ENCODE results near the gene ISM1. TPM values are rescaled to one million over a fixed set of nuclear protein-coding genes. Genes with fewer than 3 reads are reported as not detected.

Gene ISM1
- total and polyA plus RNA-seq, 3 donors from 2014 or later, result 0.50 to 1.3 (median 0.55) TPM

DNA sequence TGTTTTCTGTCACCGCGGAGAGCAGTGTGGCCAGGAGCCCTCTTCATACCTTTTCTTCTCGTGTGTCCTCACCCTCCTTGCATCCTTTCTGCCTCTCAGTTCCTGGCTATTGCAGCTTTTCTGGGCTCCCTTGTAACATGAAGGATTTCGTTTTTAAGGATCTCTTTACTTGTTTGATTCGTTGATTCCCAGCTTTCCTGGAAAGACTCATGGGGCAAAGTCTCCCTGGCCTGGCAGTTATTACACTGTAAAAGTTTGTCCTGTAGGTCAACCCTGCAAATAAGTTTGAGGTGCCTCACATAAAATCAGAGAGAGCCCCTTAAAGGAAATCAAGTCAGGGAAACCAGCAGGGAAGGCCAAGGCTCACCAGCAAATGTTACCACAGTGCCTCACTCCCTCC is 70.1 kb downstream of the ISM1 start:
- TF ChIP-seq POLR2A (IDR thresholded peaks at IDR 0.05), result no peak
- TF ChIP-seq, protein P1, sequence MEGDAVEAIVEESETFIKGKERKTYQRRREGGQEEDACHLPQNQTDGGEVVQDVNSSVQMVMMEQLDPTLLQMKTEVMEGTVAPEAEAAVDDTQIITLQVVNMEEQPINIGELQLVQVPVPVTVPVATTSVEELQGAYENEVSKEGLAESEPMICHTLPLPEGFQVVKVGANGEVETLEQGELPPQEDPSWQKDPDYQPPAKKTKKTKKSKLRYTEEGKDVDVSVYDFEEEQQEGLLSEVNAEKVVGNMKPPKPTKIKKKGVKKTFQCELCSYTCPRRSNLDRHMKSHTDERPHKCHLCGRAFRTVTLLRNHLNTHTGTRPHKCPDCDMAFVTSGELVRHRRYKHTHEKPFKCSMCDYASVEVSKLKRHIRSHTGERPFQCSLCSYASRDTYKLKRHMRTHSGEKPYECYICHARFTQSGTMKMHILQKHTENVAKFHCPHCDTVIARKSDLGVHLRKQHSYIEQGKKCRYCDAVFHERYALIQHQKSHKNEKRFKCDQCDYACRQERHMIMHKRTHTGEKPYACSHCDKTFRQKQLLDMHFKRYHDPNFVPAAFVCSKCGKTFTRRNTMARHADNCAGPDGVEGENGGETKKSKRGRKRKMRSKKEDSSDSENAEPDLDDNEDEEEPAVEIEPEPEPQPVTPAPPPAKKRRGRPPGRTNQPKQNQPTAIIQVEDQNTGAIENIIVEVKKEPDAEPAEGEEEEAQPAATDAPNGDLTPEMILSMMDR (IDR thresholded peaks at IDR 0.05), result no peak
- no peaks in the 10 kb centered on the region for H3K27me3 ChIP-seq
- H3K4me3 ChIP-seq, result no peak overlapping the region
- intact Hi-C loops (cut with DNase I; ENCODE audit: low total_unique reads), result no loop called here
- H3K4me1 ChIP-seq, result no peaks in the 10 kb centered on the region
- H3K36me3 ChIP-seq (ENCODE audit: low read depth, missing control alignments), result no peaks in the 10 kb centered on the region
- H3K27ac ChIP-seq, result no peak overlapping the region
- no peaks in the 10 kb centered on the region for H3K9me3 ChIP-seq
- WGBS, 2 donors, result 83 to 91% methylated on average over 5 of the region's 5 CpGs
- DNase-seq, result no peak

DNA sequence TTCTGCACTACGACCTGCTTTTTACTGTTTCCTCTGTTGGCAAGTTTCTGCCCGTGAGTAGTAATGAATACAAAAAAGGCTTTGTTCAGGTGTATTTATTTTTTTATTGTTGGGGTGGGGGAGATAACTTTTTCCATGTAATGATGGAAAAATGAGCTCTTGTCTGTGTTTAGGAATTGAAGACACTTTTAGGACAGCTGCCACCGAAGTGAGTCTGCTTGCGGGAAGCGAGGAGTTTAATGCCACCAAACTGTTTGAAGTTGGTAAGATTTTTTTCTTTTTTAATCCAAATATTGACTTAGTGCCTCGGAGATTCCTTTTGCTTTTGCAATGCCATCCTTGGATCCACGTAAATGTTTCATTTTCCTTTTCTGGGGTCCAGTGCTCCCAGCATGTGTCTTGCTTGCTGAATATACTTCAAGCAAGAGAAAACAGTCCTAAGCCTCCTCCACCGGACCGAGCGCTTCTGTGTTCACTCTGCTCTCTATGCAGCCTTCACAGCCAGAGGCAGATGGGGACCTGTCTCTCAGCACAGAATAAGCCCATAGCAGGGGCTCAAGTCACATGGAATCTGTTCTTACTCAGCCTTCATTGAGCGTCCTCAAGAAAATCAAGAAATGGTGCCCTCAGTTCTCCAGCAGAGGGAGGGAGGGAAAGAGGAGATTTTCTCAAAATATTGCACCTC is 71.3 kb downstream of the ISM1 start:
- H3K27ac ChIP-seq, result no peak overlapping the region
- TF ChIP-seq, protein P1 (IDR thresholded peaks at IDR 0.05), result no peak
- no peak for TF ChIP-seq POLR2A (IDR thresholded peaks at IDR 0.05)
- no peak for DNase-seq
- no peak overlapping the region for H3K4me3 ChIP-seq
- WGBS, 2 donors, result 81 to 82% methylated on average over 11 of the region's 11 CpGs
- H3K36me3 ChIP-seq (ENCODE audit: low read depth, missing control alignments), result no peaks in the 10 kb centered on the region
- H3K27me3 ChIP-seq, result no peaks in the 10 kb centered on the region
- H3K4me1 ChIP-seq, result no peaks in the 10 kb centered on the region
- no peaks in the 10 kb centered on the region for H3K9me3 ChIP-seq
- intact Hi-C loops (cut with DNase I; ENCODE audit: low total_unique reads), result no loop called here

DNA sequence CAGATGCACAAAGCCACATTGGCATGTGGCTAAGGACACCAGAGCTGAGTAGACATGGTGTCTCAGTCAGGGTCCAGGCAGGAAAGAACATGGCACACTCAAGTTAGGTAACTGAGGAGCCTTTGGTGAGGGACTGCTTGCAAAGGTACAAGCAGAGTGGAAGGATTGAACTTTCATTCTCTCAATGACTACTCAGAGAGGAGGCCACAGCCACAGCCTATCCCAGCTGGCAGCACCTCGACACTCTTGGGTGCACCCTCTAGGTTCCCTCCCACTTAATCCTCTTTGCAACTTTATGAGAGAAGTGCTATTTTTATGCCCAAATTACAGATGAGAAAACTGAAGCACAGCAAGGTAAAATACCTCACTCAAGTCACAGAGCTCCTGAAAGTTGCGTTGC is 73.4 kb downstream of the ISM1 start:
- Histone ChIP-seq H3K4me3 (no peak overlapping the region), H3K27me3 (no peaks in the 10 kb centered on the region), H3K9me3 (no peaks in the 10 kb centered on the region), H3K36me3 (ENCODE audit: low read depth, missing control alignments) (no peaks in the 10 kb centered on the region), H3K27ac (no peak overlapping the region), H3K4me1 (no peaks in the 10 kb centered on the region)
- TF ChIP-seq, protein P1 (IDR thresholded peaks at IDR 0.05), result no peak
- no peak for TF ChIP-seq POLR2A (IDR thresholded peaks at IDR 0.05)
- intact Hi-C loops (cut with DNase I; ENCODE audit: low total_unique reads), result no loop called here
- no peak for DNase-seq
- WGBS, 2 donors, result 93% methylated on average over 2 of the region's 2 CpGs

DNA sequence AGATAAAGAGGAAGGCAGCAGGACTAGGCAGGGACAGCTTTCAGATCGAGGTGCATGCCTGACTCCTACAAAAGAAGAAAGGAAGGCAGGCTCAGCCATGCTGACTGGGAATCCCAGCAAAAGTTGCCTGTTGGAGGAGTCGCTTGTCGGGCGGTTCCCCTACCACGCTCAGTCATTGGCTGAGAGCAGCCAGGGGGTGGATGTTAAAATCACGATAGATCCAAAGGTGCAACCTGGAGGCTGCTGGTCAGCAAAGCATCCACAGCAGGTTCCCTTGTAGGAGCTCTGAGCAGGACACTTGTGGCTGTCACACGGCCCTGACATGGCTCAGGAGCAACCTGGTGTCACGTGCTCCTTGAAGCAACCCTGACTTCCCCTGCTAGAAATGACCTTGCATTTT is 74.6 kb downstream of the ISM1 start:
- DNase-seq, result no peak
- Histone ChIP-seq H3K4me1 (no peaks in the 10 kb centered on the region), H3K27ac (no peak overlapping the region), H3K4me3 (no peak overlapping the region), H3K9me3 (no peaks in the 10 kb centered on the region), H3K36me3 (ENCODE audit: low read depth, missing control alignments) (no peaks in the 10 kb centered on the region), H3K27me3 (no peaks in the 10 kb centered on the region)
- WGBS, 2 donors, result 72 to 85% methylated on average over 8 of the region's 8 CpGs
- TF ChIP-seq, protein P1 (IDR thresholded peaks at IDR 0.05), result no peak
- TF ChIP-seq POLR2A (IDR thresholded peaks at IDR 0.05), result no peak
- intact Hi-C loops (cut with DNase I; ENCODE audit: low total_unique reads), result no loop called here

DNA sequence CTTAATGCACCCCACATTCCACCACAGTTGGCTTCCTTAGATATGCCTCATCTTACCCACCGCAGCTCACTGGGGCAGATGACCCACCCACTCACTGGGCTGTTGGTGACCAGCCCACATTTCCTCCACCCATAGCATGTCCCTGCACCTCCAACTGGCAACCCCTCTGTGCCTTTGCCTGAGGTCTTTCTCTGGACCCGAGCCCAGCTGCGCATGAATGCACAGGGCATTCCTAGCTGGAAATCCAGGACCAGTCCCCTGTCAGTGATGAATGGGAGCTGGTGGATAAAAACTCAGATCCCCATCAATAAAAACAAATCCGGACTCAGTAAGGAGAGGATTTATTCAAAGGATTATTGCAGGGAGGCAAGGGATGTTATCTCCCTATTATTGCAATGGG is 75.0 kb downstream of the ISM1 start:
- Histone ChIP-seq H3K4me3 (no peak overlapping the region), H3K9me3 (no peaks in the 10 kb centered on the region), H3K27me3 (no peaks in the 10 kb centered on the region), H3K27ac (no peak overlapping the region), H3K36me3 (ENCODE audit: low read depth, missing control alignments) (no peaks in the 10 kb centered on the region), H3K4me1 (no peaks in the 10 kb centered on the region)
- TF ChIP-seq POLR2A (IDR thresholded peaks at IDR 0.05), result no peak
- TF ChIP-seq, protein P1 (IDR thresholded peaks at IDR 0.05), result no peak
- intact Hi-C loops (cut with DNase I; ENCODE audit: low total_unique reads), result no loop called here
- no peak for DNase-seq
- 83 to 86% methylated on average over 4 of the region's 4 CpGs for WGBS, 2 donors
